Measurements from ENCODE around the gene BBC3.
A peak's percentile ranks its signal among the peaks of the same experiment; 100 is the strongest.

BBC3 gene

DNA sequence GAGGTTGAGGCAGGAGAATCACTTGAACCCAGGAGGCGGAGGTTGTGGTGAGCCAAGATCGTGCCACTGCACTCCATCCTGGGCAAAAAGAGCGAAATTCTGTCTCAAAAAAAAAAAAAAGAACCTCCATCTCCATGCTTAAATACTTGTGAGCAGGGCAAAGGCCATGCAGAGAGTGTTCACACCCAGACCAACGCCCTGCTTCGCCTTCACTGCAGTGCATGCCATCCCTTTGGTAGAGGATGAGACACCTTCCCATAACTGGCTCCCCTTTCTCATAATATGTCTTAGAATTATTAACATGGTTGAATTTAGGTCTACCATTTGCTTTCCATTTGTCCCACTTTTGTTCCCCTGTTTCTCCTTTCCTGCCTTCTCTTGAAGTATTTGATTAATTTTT is 15.4 kb downstream of the BBC3 start:
- H3K27ac ChIP-seq: no peak overlapping the region
- TF ChIP-seq, protein P1, sequence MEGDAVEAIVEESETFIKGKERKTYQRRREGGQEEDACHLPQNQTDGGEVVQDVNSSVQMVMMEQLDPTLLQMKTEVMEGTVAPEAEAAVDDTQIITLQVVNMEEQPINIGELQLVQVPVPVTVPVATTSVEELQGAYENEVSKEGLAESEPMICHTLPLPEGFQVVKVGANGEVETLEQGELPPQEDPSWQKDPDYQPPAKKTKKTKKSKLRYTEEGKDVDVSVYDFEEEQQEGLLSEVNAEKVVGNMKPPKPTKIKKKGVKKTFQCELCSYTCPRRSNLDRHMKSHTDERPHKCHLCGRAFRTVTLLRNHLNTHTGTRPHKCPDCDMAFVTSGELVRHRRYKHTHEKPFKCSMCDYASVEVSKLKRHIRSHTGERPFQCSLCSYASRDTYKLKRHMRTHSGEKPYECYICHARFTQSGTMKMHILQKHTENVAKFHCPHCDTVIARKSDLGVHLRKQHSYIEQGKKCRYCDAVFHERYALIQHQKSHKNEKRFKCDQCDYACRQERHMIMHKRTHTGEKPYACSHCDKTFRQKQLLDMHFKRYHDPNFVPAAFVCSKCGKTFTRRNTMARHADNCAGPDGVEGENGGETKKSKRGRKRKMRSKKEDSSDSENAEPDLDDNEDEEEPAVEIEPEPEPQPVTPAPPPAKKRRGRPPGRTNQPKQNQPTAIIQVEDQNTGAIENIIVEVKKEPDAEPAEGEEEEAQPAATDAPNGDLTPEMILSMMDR (IDR thresholded peaks at IDR 0.05): no peak
- TF ChIP-seq ZFX (IDR thresholded peaks at IDR 0.05; ENCODE audit: borderline replicate concordance): no peak

DNA sequence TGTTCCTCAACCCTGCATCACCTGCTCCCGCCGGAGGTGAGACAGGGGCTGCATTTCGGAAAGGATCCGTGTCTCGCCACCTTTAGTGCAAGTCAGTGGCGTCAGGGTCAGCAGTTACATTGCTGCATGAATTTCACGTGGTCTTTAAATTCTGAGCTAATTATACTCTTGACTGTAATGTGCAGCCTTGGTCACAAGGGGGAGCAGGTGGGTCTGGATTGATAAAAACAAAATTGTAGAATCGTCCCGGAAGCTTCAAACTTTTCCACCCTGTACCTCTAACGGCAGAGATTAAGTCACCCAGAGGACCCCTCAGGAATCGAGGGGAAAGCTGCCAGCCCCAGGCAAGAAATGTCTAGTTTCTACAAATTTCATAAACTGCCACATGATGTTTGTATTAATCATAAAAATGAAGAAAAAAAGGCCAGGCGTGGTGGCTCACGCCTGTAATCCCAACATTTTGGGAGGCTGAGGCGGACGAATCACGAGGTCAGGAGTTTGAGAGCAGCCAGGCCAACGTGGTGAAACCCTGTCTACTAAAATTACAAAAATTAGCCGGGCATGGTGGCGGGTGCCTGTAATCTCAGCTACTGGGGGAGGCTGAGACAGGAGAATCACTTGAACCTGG is 20.2 kb downstream of the BBC3 start:
- TF ChIP-seq ZFX (IDR thresholded peaks at IDR 0.05; ENCODE audit: borderline replicate concordance): no peak
- TF ChIP-seq, protein P1 (IDR thresholded peaks at IDR 0.05): peak; percentile 89
- H3K27ac ChIP-seq: peak overlapping the region; percentile 58

DNA sequence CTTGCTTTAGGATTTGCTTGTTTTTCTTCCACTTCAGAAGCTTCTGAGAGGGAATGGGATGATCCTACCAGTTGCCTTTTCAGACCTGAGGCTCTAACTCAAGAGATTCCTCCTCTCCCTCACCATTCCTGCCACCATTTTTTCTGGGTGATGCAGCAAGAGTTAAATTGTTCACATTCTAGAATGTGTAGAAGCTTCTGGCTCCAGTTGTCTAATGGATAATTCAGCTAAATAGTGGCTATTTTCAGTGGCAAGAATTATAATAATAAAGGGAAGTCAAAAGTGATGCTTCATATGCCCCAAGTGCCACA is 20.9 kb downstream of the BBC3 start:
- TF ChIP-seq, protein P1 (IDR thresholded peaks at IDR 0.05): no peak
- TF ChIP-seq ZFX (IDR thresholded peaks at IDR 0.05; ENCODE audit: borderline replicate concordance): no peak
- H3K27ac ChIP-seq: peak overlapping the region; percentile 58

DNA sequence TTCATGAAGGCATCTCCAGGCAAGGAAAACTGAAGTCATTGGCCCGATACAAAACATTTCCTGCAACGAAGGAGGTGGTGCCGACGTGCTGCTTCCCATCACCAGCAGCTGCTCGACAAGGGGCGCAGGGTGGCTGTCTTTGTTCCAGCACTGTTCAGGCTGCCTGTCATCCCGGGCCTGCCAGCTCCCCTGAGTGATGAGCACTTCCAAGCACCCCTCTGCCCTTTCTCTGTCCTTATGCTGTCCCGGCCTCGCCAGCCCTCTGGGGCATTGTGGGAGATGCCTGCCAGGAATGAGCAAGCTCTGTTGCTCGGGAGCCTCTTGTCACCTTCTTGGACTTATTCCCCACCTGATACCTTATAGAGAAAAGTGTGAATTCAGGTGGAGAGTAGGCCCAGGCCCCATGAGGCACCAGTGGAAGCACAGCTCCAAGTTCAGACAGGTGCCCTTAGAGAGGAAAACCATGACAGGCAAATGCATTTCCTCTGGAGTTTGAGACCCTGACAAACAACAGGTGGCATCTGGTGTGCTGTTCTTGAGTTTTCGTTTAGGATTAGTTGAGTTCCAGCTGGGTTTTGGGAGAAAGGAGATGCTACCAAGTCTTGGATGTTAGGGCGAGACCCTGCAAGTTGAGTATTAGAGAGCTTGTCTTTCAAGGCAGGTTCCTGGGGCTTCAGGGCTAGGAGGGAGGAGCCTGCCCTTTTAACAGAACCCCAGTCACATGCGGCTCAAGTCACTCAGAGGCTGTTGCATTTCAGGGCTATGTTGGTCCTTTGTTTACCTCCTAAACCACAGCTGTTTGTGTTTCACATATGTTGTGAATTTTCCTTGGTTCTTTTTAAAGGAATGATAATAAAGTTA is 21.4 kb downstream of the BBC3 start:
- peak overlapping the region; percentile 58 for H3K27ac ChIP-seq
- TF ChIP-seq ZFX (IDR thresholded peaks at IDR 0.05; ENCODE audit: borderline replicate concordance): no peak
- TF ChIP-seq, protein P1 (IDR thresholded peaks at IDR 0.05): no peak

DNA sequence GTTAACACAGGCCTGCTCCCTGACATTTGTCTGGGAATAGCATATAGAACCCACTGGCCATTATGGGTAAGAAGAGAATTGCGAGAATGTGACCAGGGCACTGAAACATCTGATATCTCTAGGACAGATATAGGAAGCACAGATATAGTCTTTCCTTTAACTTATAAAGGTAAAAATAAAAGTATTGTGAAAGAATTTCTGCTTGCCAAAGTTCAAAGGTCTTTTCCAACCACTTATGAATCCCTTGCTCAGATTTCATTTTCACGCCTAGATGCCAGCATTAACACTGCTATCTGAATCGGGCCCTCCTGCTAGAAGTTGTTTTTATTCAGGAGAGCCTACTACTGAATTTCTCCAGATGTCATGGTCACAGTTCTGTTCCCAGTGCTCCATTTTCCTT is 27.7 kb downstream of the BBC3 start:
- H3K27ac ChIP-seq: peak overlapping the region; percentile 5; the same call in 1 of the 2 replicates

DNA sequence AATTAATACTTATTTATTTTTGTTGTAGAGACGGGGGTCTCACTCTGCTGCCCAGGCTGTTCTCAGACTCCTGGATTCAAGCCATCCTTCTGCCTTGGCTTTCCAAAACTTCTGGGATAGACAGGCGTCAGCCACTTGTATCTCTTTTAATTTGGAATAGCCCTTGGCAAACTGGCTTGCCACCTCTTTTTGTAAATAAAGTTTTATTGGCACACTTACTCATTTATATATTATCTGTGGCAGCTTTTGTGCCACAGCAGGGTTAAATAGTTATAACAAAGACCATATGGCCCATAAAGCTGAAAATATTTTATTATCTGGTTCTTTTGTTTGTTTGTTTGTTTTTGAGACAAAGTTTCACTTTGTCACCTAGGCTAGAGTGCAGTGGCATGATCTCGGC is 30.5 kb downstream of the BBC3 start:
- H3K27ac ChIP-seq: peak overlapping the region; percentile 10; the same call in 1 of the 2 replicates
- no peak for TF ChIP-seq ZFX (IDR thresholded peaks at IDR 0.05; ENCODE audit: borderline replicate concordance)
- TF ChIP-seq, protein P1 (IDR thresholded peaks at IDR 0.05): no peak

More for the DNA sequence above, 27.7 kb downstream of the BBC3 start:
- TF ChIP-seq, protein P1 (IDR thresholded peaks at IDR 0.05): no peak
- TF ChIP-seq ZFX (IDR thresholded peaks at IDR 0.05; ENCODE audit: borderline replicate concordance): no peak

DNA sequence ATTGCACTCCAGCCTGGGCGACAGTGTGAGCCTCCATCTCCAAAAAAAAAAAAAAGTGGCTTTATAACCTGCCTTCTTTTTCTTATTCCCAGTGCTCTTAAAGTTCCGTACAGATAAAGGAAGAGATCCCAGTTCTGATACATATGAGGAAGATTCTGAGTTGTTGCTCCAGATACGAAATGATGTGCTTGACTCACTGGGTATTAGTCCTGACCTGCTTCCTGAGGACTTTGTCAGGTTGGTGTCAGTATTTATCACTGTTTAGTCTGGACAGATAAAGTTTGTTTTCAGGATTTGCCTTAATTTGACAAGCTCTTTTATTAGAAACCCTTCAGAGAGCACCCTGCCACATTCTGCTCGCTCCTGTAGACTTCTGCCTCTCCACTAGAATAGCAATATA is 33.9 kb downstream of the BBC3 start:
- H3K27ac ChIP-seq: no peak overlapping the region
- no peak for TF ChIP-seq ZFX (IDR thresholded peaks at IDR 0.05; ENCODE audit: borderline replicate concordance)
- TF ChIP-seq, protein P1 (IDR thresholded peaks at IDR 0.05): no peak

Data from 22Rv1 (cell line).